Erythroblast (primary cell): Measurements from ENCODE around the gene L3HYPDH.
"Not testable (repeated sequence)": the region's sequence is repeated elsewhere in the genome, so short reads cannot be mapped to it uniquely, and the experiment has no call there.

Source experiments
- DNase-seq, 2 experiments: peaks; one replicate each; lab custom pipeline; 2025; lab: John Stamatoyannopoulos, UW
- GATA1 ChIP-seq: IDR thresholded peaks from 2 replicates; pipeline ENCODE4 v1.6.1; 2011; ENCODE audit warnings: low read depth, mild to moderate bottlenecking, control low read depth, low read length, moderate library complexity
- POLR2A ChIP-seq: IDR thresholded peaks from 2 replicates; pipeline ENCODE4 v1.6.1; 2011; ENCODE audit warnings: mild to moderate bottlenecking, low read length

L3HYPDH gene

DNA sequence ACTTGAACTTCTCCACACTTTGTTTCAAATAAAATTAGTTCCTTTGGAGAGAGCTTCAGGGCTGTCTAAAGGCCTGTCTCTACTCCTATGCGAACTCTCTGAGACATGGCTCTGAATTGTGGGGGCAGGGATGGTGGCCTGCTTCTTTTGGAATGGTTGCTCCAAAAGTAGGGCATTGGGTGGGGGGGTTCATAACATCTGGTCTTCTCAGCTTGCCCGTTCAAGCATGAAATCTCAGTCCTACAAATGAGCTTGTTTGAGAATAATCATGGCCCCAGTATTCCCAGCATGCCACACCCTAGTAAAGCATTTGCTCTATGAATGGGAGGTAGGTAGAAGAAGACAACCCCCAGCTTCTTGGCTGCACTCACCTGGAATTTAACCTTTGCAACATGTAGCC, 25.7 kb downstream of the L3HYPDH start:
- TF ChIP-seq POLR2A: no peak
- TF ChIP-seq GATA1: no peak

DNA sequence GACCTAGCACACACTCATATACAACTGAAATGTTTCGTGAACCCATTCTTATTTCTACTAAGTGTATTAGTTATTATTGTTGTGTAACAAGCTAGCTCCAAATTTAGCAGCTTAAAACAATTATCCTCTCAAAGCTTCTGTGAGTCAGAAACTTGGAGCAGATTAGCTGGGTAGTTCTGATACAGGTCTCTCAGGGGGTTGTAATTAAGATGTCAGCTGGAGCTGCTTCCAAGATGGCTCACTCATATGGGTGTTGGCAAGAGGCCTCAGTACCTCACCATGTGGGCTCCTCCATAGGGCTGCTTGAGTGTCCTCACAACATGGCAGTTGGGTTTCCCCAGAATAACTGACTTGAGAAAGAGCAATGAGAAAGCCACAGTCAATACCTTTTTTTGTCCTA, 28.8 kb downstream of the L3HYPDH start:
- TF ChIP-seq GATA1: no peak
- TF ChIP-seq POLR2A: no peak
- no peak for DNase-seq

More for the DNA sequence above, 25.7 kb downstream of the L3HYPDH start:
- no peak for DNase-seq

DNA sequence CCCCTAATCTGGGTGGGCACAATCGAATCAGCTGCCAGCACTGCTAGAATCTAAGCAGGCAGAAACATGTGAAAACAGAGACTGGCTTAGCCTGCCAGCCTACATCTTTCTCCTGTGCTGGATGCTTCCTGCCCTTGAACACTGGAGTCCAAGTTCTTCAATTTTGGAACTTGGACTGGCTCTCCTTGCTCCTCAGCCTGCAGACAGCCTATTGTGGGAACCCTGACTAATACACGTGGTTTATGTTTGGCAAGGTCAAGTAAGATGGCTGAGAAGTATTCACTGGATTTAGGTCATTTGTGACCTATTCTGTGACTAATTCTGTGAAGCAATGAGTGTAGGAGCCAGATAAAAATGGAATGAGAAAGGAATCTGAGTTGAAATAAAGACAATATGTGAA, 30.1 kb downstream of the L3HYPDH start:
- DNase-seq: no peak

DNA sequence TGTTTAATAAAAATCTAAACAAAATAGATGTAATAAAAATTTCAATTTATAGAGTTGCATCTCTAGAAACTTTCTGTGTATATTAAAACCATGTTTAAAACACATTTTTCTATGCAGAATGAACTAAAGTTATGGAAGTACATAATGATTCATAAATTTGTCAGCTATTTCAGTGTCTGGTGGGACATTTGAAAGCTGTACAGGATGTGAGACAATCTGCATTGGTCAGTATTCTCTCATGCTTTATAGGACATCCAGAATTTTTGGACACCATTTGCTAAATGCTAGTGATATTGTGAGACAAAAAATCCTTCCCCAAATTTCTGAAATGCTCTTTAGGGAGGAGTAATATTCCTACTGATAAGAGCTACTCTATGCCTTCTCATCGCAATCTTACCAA, 32.4 kb downstream of the L3HYPDH start:
- no peak for TF ChIP-seq POLR2A
- TF ChIP-seq GATA1: no peak
- no peak for DNase-seq

More for the DNA sequence above, 30.1 kb downstream of the L3HYPDH start:
- TF ChIP-seq POLR2A (no peak), GATA1 (no peak)

DNA sequence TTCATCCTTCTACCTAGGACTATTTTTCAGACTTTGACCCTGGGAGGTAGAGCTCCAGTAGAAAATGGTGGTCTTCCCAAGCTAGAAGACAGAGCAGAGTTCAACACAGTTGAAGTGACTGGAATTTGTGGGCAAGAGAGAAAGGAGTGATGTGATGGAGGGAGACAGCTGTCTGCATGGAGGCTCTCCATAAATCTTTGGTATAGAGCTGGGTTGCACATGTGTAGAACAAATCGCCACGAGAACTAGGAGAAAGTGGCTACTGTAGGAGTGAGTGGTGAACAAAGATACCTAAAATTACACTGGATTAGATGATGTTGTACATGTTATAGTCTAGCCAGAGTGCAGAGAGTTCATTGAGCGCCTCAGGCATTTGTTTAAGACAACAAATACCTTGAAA, 33.5 kb downstream of the L3HYPDH start:
- no peak for DNase-seq
- TF ChIP-seq POLR2A: no peak
- TF ChIP-seq GATA1: no peak

DNA sequence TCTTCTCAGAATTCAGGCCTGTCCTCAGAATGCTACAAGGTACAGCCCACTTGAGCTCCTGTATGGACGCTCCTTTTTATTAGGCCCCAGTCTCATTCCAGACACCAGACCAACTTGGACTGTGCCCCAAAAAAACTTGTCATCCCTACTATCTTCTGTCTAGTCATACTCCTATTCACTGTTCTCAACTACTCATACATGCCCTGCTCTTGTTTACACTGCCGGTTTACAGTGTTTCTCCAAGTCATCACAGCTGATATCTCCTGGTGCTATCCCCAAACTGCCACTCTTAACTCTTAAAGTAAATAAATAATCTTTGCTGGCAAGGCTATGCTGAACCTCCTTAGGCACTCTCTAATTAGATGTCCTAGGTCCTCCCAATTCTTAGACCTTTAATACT, 35.5 kb downstream of the L3HYPDH start:
- not testable (repeated sequence) for DNase-seq

DNA sequence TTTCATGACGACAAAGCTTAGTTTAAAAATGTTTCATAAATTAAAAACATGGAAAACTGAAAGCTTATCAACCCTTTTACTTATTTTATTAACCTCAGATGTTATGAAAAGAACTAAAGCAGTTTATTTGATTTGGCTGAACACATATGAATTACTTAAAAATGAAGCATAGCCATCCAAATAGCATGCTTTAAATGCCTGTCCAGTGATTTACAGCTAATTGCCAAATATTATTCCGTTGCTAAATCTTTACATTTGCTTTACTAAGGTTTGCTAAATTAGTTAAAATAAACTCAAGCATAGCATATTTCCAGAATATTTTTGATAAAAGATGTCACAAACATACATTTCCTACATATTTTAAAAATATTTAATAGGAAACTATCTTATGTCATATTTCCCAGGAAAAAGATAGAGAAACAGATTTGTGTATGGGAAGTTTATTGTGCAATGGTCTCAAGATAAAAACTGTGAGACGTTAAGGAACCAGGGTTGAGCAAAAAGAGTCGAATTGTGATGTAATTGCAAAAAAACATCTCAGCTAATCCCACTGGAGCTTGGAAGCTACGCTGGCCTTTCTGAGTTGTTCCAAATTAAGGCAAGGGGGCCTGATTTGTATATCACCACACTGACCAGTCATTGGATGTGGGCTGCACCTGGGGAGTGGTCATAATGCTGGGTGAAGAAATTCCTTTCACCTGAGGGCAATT, 44.8 kb downstream of the L3HYPDH start:
- TF ChIP-seq POLR2A (no peak), GATA1 (no peak)
- DNase-seq: no peak

DNA sequence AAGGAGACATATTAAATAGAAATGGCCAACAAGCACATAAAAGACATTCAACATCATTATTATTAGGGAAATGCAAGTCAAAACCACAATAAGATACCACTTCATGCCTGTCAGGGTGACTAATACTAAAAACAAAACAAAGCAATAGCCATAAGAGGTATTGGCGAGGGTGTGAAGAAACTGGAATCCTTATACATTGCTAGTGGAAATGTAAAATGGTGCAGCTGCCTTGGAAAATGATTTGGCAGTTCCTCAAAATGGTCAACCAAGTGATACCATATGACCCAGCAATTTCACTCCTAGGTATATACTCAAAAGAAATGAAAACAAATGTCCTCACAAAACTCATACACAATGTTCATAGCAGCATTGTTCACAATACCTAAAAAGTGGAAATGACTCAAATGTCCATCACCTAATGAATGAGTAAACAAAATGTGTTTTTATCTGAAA, 46.0 kb downstream of the L3HYPDH start:
- no peak for DNase-seq

DNA sequence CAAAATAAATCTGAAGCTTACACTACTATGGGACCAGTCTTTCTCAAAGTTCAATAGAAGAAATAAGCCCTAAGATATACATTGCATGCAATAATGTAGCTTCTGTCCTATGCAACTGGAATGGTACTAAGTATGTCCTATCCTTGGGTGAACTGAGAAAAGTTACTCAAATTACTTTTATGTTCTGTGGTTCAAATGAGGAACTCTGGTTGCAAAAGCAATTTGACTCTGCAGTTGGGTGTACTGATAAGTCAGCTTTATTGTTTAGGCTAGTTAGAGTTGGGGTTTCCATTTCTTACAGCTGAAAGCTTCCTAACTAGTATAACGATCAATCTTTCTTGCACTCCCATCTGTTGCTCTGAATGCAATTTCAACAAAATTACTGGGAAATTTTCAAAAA, 48.2 kb downstream of the L3HYPDH start:
- TF ChIP-seq GATA1: no peak
- no peak for TF ChIP-seq POLR2A
- no peak for DNase-seq

More for the DNA sequence above, 46.0 kb downstream of the L3HYPDH start:
- TF ChIP-seq GATA1: no peak
- TF ChIP-seq POLR2A: no peak

DNA sequence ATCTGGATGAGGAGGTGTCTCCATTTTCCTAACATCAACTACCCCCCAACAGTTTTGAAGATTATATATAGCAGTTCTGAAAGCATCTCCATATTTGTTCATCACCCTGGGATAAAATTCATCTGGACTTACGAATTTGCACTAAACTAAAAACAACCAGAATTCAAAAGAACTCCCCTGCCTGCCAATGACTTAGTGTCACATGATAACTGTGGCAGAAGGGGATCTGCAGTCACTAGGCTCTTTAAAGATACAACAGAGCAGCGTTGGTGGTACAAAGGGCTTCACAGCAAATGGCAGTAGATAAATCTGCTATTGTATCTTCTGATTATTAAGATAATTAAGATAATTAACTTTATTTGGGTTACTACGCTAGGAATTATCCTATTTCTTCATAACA, 49.1 kb downstream of the L3HYPDH start:
- TF ChIP-seq GATA1 (no peak), POLR2A (no peak)
- no peak for DNase-seq

DNA sequence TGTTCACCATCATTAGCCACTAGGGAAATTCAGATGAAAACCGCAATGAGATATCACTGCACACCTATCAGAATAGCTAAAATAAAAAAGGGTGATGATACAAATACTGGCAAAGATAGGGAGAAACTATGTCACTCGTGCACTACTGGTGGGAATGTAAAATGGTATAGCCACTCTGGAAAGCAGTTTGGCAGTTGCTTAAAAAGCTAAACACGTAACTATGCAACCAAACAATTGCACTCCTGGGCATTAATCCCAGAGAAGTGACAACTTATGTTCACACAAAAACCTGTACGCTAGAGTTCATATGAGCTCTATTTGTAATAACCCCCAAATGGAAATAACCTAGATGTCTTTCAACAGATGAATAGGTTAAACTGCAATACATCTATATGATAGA, 54.4 kb downstream of the L3HYPDH start:
- no peak for DNase-seq
- TF ChIP-seq GATA1: no peak
- TF ChIP-seq POLR2A: no peak

DNA sequence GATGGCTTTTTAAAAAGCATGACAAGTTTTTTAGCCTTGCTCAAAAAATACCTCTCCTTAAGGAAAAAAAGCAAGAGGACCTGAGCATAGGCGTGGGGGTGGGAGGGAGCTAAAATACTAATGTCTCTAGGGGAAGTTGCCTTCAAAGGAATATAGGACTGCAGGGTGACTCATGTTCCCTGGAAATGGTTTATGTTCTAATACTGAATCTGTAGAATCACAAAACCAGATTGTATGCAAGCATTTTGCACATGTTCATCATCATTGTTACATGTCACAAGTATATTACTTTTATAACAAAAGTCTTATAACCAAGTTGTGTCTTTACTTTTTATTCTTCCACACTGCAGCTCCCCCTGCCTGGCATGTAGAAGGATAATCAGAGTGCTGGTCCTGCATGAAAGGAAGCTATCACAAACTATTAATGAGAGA, 55.6 kb downstream of the L3HYPDH start:
- TF ChIP-seq GATA1: no peak
- TF ChIP-seq POLR2A: no peak
- DNase-seq: peak in 1 of 2 experiments; percentile 18

DNA sequence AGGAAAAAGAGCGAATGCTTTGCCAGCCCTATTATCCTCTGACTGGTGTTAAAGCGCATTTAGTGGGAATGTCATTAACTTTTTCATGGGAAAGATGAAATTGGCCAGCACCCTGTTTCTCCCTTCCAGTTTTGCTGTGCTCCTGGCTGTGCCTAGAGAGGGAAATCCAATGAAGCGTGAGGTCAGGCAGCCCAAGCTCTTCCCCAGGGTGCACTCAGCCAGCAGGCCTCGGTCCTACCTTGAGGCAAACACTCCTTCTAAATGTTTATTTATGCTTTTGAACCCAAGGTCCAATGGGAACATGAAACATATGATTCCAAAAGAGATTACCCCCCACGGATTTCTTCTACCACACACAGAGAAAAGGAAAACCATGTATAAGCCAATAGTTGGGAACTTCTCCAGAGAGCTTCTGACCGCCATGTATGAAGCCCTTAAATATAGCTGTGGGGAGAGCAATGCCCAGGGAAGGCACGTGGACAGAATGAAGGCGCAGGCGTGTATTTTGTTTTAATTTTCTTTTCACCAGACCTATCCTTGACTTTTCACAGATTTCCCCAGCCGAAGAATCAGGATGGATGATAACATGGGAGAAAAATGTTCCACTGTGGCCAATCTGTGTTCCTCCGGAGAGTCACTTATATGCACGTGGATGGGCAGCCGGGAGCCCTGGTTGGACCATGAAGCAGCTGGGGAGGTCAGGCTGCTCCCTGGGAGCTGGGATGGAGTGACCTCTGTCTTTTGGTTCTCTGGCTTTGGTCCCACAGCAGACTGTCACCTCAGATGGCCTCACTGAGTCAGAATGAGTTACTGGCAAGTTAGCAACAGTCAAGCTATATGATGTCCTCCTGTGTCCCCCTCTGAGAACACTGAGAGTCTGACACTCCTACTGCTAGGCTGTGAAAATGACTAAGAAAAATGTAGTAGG, 56.3 kb downstream of the L3HYPDH start:
- TF ChIP-seq POLR2A (no peak), GATA1 (no peak)
- peak in 1 of 2 experiments; percentile 22 for DNase-seq

DNA sequence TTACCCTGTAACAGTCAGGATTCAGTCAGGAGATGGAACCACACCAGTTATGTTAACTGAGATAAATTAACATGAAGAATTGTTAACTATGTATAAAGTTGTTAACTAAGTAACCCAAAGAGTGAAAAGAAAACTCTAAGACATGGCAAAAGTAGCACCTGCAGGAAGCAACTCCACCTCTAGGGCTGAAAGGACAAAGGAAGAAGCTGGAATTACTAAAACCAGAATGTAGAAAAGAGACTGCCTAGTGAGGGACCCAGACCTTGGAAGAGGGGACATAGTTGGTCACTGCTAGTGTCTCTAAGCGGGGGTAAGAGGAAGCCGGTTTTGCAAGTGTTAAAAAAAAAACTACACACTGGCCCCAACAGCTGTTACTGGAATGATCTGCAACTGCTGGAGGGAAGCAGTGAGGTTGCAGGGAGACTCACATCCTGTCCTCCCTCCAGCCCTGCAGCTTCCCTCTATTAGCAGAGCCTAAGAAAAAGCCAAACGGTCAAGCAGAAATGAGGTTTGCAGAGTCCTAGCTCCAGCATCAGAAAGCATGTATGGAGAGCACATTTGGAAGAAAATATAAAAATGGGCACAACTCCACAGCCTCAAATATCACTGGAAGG, 58.8 kb downstream of the L3HYPDH start:
- DNase-seq: no peak
- no peak for TF ChIP-seq GATA1
- no peak for TF ChIP-seq POLR2A
